ENCODE measurements around the gene NNT.

- TF ChIP-seq CTCF (IDR thresholded peaks at IDR 0.05) (no peak), POLR2A (IDR thresholded peaks at IDR 0.05) (no peak)
Observed at GRCh38 chr5:43675357-43675756, 72.4 kb downstream of the NNT start.
